NT2/D1 (cell line): Measurements from ENCODE around the gene RHOH.

Experiments
- SUZ12 ChIP-seq: IDR thresholded peaks from 2 replicates; pipeline ENCODE4 v1.6.1; 2011; ENCODE audit not compliant: insufficient read length, insufficient read depth; ENCODE audit errors: extremely low read depth
- YY1 ChIP-seq: IDR thresholded peaks from 2 replicates; pipeline ENCODE4 v1.6.1; 2011; ENCODE audit not compliant: insufficient read length, insufficient read depth
- ZNF274 ChIP-seq: IDR thresholded peaks from 2 replicates; pipeline ENCODE4 v1.6.1; 2011; ENCODE audit warnings: mild to moderate bottlenecking, low read depth, low read length

DNA sequence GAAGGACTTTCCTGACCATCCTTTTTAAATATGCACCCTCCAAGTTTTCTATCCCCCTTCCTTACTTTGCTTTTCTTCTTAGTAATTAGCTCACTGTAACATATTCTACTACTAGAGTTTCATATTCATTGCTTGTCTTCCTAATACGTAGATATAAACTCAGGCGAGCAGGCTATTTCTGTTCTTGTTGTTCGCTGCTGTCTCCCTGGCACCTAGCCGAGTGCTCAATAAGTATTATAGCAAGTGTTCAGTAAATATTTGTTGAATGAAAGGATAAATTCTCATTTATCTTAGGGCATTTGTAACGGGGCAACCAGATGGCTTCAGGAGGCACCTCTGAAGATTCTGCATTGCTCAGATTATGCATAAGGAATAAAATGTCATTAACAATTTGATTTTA is 6.8 kb upstream of the RHOH start:
- TF ChIP-seq YY1 (no peak), ZNF274 (no peak), SUZ12 (no peak)
